T-helper 2 cell treated with Interferon-gamma antibody and Interleukin-4, amounts not matched to agents 5 μg/mL and 100 μg/mL, for 36 hours (primary cell): ENCODE results near the gene TMEM81.

Experiments
- DNase-seq: peaks from one replicate; pipeline ENCODE4 v3.0.0; 2021; ENCODE audit warnings: low spot score
- H3K27ac Mint-ChIP-seq: one replicate; pipeline ENCODE4 v1.8.0; 2021; ENCODE audit warnings: mild to moderate bottlenecking, mixed read lengths
- H3K27me3 Mint-ChIP-seq: one replicate; pipeline ENCODE4 v1.8.0; 2021; ENCODE audit warnings: low read depth, mixed read lengths
- H3K36me3 Mint-ChIP-seq: one replicate; pipeline ENCODE4 v1.8.0; 2021; ENCODE audit warnings: low read depth, mixed read lengths
- H3K4me1 Mint-ChIP-seq: one replicate; pipeline ENCODE4 v1.8.0; 2021; ENCODE audit warnings: low read depth, mixed read lengths
- H3K4me3 Mint-ChIP-seq: one replicate; pipeline ENCODE4 v1.8.0; 2022; ENCODE audit warnings: mild to moderate bottlenecking, moderate library complexity, mixed read lengths
- H3K9me3 Mint-ChIP-seq: one replicate; pipeline ENCODE4 v1.8.0; 2021; ENCODE audit warnings: mixed read lengths

The TMEM81 gene

GRCh38 chr1:205061227-205061626 lies 23.0 kb downstream of the TMEM81 start:
- H3K4me3 Mint-ChIP-seq: no peak overlapping the region

GRCh38 chr1:205060746-205061145 lies 23.5 kb downstream of the TMEM81 start:
- Mint-ChIP-seq H3K27me3 (no peaks in the 10 kb centered on the region), H3K4me1 (no peaks in the 10 kb centered on the region), H3K27ac (no peak overlapping the region), H3K4me3 (no peak overlapping the region), H3K36me3 (no peaks in the 10 kb centered on the region), H3K9me3 (no peaks in the 10 kb centered on the region)
- DNase-seq: no peak

More at GRCh38 chr1:205061227-205061626, 23.0 kb downstream of the TMEM81 start:
- Mint-ChIP-seq H3K36me3 (no peaks in the 10 kb centered on the region), H3K9me3 (no peaks in the 10 kb centered on the region), H3K27ac (no peak overlapping the region), H3K4me1 (no peaks in the 10 kb centered on the region), H3K27me3 (no peaks in the 10 kb centered on the region)
- no peak for DNase-seq

GRCh38 chr1:205059660-205060059 lies 24.6 kb downstream of the TMEM81 start:
- Mint-ChIP-seq H3K4me3 (no peak overlapping the region), H3K27me3 (no peaks in the 10 kb centered on the region), H3K36me3 (no peaks in the 10 kb centered on the region), H3K27ac (no peak overlapping the region), H3K4me1 (no peaks in the 10 kb centered on the region), H3K9me3 (no peaks in the 10 kb centered on the region)
- no peak for DNase-seq

GRCh38 chr1:205058853-205059252 lies 25.4 kb downstream of the TMEM81 start:
- Mint-ChIP-seq H3K27ac (no peak overlapping the region), H3K27me3 (no peaks in the 10 kb centered on the region), H3K4me1 (no peaks in the 10 kb centered on the region), H3K36me3 (no peaks in the 10 kb centered on the region), H3K4me3 (no peak overlapping the region), H3K9me3 (no peaks in the 10 kb centered on the region)
- DNase-seq: no peak

GRCh38 chr1:205057808-205058575 lies 26.3 kb downstream of the TMEM81 start:
- Mint-ChIP-seq H3K4me1 (no peaks in the 10 kb centered on the region), H3K36me3 (no peaks in the 10 kb centered on the region), H3K4me3 (no peak overlapping the region), H3K27ac (no peak overlapping the region), H3K27me3 (no peaks in the 10 kb centered on the region), H3K9me3 (no peaks in the 10 kb centered on the region)
- no peak for DNase-seq

GRCh38 chr1:205056956-205057568 lies 27.2 kb downstream of the TMEM81 start:
- Mint-ChIP-seq H3K36me3 (no peaks in the 10 kb centered on the region), H3K4me1 (no peaks in the 10 kb centered on the region), H3K27me3 (no peaks in the 10 kb centered on the region), H3K9me3 (no peaks in the 10 kb centered on the region), H3K27ac (no peak overlapping the region), H3K4me3 (no peak overlapping the region)
- no peak for DNase-seq

GRCh38 chr1:205056188-205056611 lies 28.1 kb downstream of the TMEM81 start:
- Mint-ChIP-seq H3K36me3 (no peaks in the 10 kb centered on the region), H3K4me3 (no peak overlapping the region), H3K9me3 (no peaks in the 10 kb centered on the region), H3K4me1 (no peaks in the 10 kb centered on the region), H3K27ac (no peak overlapping the region), H3K27me3 (no peaks in the 10 kb centered on the region)
- DNase-seq: no peak

GRCh38 chr1:205054013-205054412 lies 30.2 kb downstream of the TMEM81 start:
- no peak overlapping the region for H3K4me3 Mint-ChIP-seq
- H3K9me3 Mint-ChIP-seq: no peaks in the 10 kb centered on the region
- H3K27me3 Mint-ChIP-seq: no peaks in the 10 kb centered on the region
- no peak overlapping the region for H3K27ac Mint-ChIP-seq
- H3K36me3 Mint-ChIP-seq: no peaks in the 10 kb centered on the region
- no peak for DNase-seq
- H3K4me1 Mint-ChIP-seq: no peaks in the 10 kb centered on the region

GRCh38 chr1:205053296-205053695 lies 31.0 kb downstream of the TMEM81 start:
- H3K4me3 Mint-ChIP-seq: no peak overlapping the region
- H3K9me3 Mint-ChIP-seq: no peaks in the 10 kb centered on the region
- no peaks in the 10 kb centered on the region for H3K36me3 Mint-ChIP-seq
- DNase-seq: no peak
- no peaks in the 10 kb centered on the region for H3K4me1 Mint-ChIP-seq
- H3K27me3 Mint-ChIP-seq: no peaks in the 10 kb centered on the region
- no peak overlapping the region for H3K27ac Mint-ChIP-seq

- Mint-ChIP-seq H3K9me3 (no peaks in the 10 kb centered on the region), H3K27ac (no peak overlapping the region), H3K36me3 (no peaks in the 10 kb centered on the region), H3K27me3 (no peaks in the 10 kb centered on the region), H3K4me1 (no peaks in the 10 kb centered on the region), H3K4me3 (no peak overlapping the region)
- no peak for DNase-seq
Measured at GRCh38 chr1:205052690-205053089, 31.6 kb downstream of the TMEM81 start.

- no peak for DNase-seq
- Mint-ChIP-seq H3K9me3 (no peaks in the 10 kb centered on the region), H3K27ac (no peak overlapping the region), H3K27me3 (peaks cover 24% of the 10 kb centered on the region), H3K36me3 (no peaks in the 10 kb centered on the region), H3K4me1 (no peaks in the 10 kb centered on the region), H3K4me3 (no peak overlapping the region)
Measured at GRCh38 chr1:205049479-205049878, 34.8 kb downstream of the TMEM81 start.

- DNase-seq: no peak
- H3K4me3 Mint-ChIP-seq: no peak overlapping the region
- H3K36me3 Mint-ChIP-seq: no peaks in the 10 kb centered on the region
- peaks cover 29% of the 10 kb centered on the region for H3K27me3 Mint-ChIP-seq
- H3K27ac Mint-ChIP-seq: no peak overlapping the region
- H3K4me1 Mint-ChIP-seq: no peaks in the 10 kb centered on the region
- H3K9me3 Mint-ChIP-seq: no peaks in the 10 kb centered on the region
Measured at GRCh38 chr1:205048382-205048781, 35.9 kb downstream of the TMEM81 start.

- H3K27me3 Mint-ChIP-seq: peaks cover 29% of the 10 kb centered on the region
- H3K4me1 Mint-ChIP-seq: no peaks in the 10 kb centered on the region
- no peak overlapping the region for H3K4me3 Mint-ChIP-seq
- H3K9me3 Mint-ChIP-seq: no peaks in the 10 kb centered on the region
- no peaks in the 10 kb centered on the region for H3K36me3 Mint-ChIP-seq
- no peak overlapping the region for H3K27ac Mint-ChIP-seq
- DNase-seq: no peak
Measured at GRCh38 chr1:205047764-205048231, 36.5 kb downstream of the TMEM81 start.

- Mint-ChIP-seq H3K4me1 (no peaks in the 10 kb centered on the region), H3K27ac (no peak overlapping the region)
Measured at GRCh38 chr1:205046870-205047269, 37.4 kb downstream of the TMEM81 start.

More at GRCh38 chr1:205046870-205047269, 37.4 kb downstream of the TMEM81 start:
- Mint-ChIP-seq H3K4me3 (no peak overlapping the region), H3K9me3 (no peaks in the 10 kb centered on the region), H3K27me3 (peaks cover 37% of the 10 kb centered on the region), H3K36me3 (no peaks in the 10 kb centered on the region)
- DNase-seq: no peak
